Neural cell (in vitro differentiated cells): ENCODE results near the gene KRTAP4-6.

Experiments
- EP300 ChIP-seq: fragments of 450-650 bp; conservative IDR thresholded peaks from 2 replicates; pipeline ENCODE4 v1.6.1; 2014; ENCODE audit warnings: antibody characterized with exemption, mild to moderate bottlenecking, moderate library complexity; ENCODE audit not compliant: poor library complexity, severe bottlenecking
- EZH2 ChIP-seq: fragments of 200-600, 300-800 bp; shearing (Covaris generic), sonication (generic); IDR thresholded peaks from 2 replicates; pipeline ENCODE4 v1.6.1; 2014; ENCODE audit warnings: antibody characterized with exemption, low read length, borderline replicate concordance, mild to moderate bottlenecking; ENCODE audit not compliant: insufficient read depth, poor library complexity, severe bottlenecking
- MXI1 ChIP-seq: fragments of 450-650 bp; conservative IDR thresholded peaks from 2 replicates; pipeline ENCODE4 v1.6.1; 2014; ENCODE audit warnings: antibody characterized with exemption, mild to moderate bottlenecking; ENCODE audit not compliant: poor library complexity, severe bottlenecking
- POLR2AphosphoS5 ChIP-seq: IDR thresholded peaks from 2 replicates; pipeline ENCODE4 v1.6.1; 2012
- RAD21 ChIP-seq: fragments of 450-650 bp; conservative IDR thresholded peaks from 2 replicates; pipeline ENCODE4 v1.6.1; 2014; ENCODE audit warnings: antibody characterized with exemption, mild to moderate bottlenecking, moderate library complexity
- TAF1 ChIP-seq: IDR thresholded peaks from 2 replicates; pipeline ENCODE4 v1.6.1; 2012; ENCODE audit warnings: low read depth
- TF ChIP-seq, protein P1 (sequence below): fragments of 450-650 bp; IDR thresholded peaks from 2 replicates; pipeline ENCODE4 v1.5.1; 2014; ENCODE audit warnings: antibody characterized with exemption, mild to moderate bottlenecking, moderate library complexity; ENCODE audit not compliant: poor library complexity, severe bottlenecking
- TF ChIP-seq, protein P2 (sequence below): IDR thresholded peaks from 2 replicates; pipeline ENCODE4 v1.6.1; 2012; ENCODE audit warnings: borderline replicate concordance

DNA sequence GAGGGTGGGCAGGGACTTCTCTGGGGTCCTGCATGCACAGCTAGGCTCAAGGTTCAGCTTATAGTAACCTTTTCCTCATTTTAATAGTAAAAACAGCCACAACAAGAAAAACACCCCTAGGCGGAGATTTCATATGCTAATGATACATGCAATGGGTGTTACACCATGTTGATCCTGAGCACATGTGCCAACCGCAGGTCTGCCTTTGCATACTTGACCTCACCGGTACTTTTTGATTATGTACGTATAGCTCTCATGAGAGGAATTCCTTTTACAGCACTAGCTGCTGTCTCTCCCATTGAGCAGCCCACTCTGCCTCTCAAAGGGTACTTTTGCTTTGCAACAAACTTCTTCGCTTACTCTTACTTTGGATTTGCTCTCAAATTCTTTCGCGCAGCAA lies 44.3 kb downstream of the KRTAP4-6 start:
- TF ChIP-seq POLR2AphosphoS5 (no peak), EZH2 (no peak), MXI1 (no peak), EP300 (no peak), TAF1 (no peak), RAD21 (no peak)
- TF ChIP-seq, protein P1, sequence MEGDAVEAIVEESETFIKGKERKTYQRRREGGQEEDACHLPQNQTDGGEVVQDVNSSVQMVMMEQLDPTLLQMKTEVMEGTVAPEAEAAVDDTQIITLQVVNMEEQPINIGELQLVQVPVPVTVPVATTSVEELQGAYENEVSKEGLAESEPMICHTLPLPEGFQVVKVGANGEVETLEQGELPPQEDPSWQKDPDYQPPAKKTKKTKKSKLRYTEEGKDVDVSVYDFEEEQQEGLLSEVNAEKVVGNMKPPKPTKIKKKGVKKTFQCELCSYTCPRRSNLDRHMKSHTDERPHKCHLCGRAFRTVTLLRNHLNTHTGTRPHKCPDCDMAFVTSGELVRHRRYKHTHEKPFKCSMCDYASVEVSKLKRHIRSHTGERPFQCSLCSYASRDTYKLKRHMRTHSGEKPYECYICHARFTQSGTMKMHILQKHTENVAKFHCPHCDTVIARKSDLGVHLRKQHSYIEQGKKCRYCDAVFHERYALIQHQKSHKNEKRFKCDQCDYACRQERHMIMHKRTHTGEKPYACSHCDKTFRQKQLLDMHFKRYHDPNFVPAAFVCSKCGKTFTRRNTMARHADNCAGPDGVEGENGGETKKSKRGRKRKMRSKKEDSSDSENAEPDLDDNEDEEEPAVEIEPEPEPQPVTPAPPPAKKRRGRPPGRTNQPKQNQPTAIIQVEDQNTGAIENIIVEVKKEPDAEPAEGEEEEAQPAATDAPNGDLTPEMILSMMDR = no peak
- TF ChIP-seq, protein P2, sequence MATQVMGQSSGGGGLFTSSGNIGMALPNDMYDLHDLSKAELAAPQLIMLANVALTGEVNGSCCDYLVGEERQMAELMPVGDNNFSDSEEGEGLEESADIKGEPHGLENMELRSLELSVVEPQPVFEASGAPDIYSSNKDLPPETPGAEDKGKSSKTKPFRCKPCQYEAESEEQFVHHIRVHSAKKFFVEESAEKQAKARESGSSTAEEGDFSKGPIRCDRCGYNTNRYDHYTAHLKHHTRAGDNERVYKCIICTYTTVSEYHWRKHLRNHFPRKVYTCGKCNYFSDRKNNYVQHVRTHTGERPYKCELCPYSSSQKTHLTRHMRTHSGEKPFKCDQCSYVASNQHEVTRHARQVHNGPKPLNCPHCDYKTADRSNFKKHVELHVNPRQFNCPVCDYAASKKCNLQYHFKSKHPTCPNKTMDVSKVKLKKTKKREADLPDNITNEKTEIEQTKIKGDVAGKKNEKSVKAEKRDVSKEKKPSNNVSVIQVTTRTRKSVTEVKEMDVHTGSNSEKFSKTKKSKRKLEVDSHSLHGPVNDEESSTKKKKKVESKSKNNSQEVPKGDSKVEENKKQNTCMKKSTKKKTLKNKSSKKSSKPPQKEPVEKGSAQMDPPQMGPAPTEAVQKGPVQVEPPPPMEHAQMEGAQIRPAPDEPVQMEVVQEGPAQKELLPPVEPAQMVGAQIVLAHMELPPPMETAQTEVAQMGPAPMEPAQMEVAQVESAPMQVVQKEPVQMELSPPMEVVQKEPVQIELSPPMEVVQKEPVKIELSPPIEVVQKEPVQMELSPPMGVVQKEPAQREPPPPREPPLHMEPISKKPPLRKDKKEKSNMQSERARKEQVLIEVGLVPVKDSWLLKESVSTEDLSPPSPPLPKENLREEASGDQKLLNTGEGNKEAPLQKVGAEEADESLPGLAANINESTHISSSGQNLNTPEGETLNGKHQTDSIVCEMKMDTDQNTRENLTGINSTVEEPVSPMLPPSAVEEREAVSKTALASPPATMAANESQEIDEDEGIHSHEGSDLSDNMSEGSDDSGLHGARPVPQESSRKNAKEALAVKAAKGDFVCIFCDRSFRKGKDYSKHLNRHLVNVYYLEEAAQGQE = no peak
